ENCODE measurements around the gene DLEC1. TPM values are rescaled to one million over a fixed set of nuclear protein-coding genes. Genes with fewer than 3 reads are reported as not detected.
"Not testable (repeated sequence)": the region's sequence is repeated elsewhere in the genome, so short reads cannot be mapped to it uniquely, and the experiment has no call there.

The DLEC1 gene
- total RNA-seq, 2 experiments from 2014 or later, result 0.20 to 0.36 TPM

GRCh38 chr3:38046027-38046426 is 7.0 kb downstream of the DLEC1 start:
- Mint-ChIP-seq H3K27ac (no peak overlapping the region), H3K4me1 (ENCODE audit: low read depth) (no peaks in the 10 kb centered on the region), H3K36me3 (ENCODE audit: low read depth) (no peaks in the 10 kb centered on the region), H3K27me3 (no peaks in the 10 kb centered on the region), H3K4me3 (no peak overlapping the region), H3K9me3 (no peaks in the 10 kb centered on the region)
- ATAC-seq (no peak), DNase-seq (no peak)
- CTCF ChIA-PET, result no interaction called here
- no peak for TF ChIP-seq CTCF (IDR thresholded peaks at IDR 0.05)
- POLR2A ChIA-PET, result no interaction called here
- intact Hi-C loops (cut with micrococcal nuclease), result no loop called here

GRCh38 chr3:38046821-38047220 is 7.8 kb downstream of the DLEC1 start:
- Mint-ChIP-seq H3K27ac (no peak overlapping the region), H3K4me1 (ENCODE audit: low read depth) (no peaks in the 10 kb centered on the region), H3K4me3 (no peak overlapping the region), H3K9me3 (no peaks in the 10 kb centered on the region), H3K36me3 (ENCODE audit: low read depth) (no peaks in the 10 kb centered on the region), H3K27me3 (no peaks in the 10 kb centered on the region)
- no peak for TF ChIP-seq CTCF (IDR thresholded peaks at IDR 0.05)
- ChIA-PET POLR2A (no interaction called here), CTCF (interaction anchor here (1.7 kb wide), 1 partner anchor 71 kb away, joined by 4 read pairs; no protein-coding TSS in a partner anchor)
- DNase-seq, result no peak
- ATAC-seq, result no peak
- intact Hi-C loops (cut with micrococcal nuclease), result no loop called here

GRCh38 chr3:38047896-38048295 is 8.9 kb downstream of the DLEC1 start:
- Mint-ChIP-seq H3K4me3 (no peak overlapping the region), H3K4me1 (ENCODE audit: low read depth) (no peaks in the 10 kb centered on the region), H3K27ac (no peak overlapping the region), H3K36me3 (ENCODE audit: low read depth) (no peaks in the 10 kb centered on the region), H3K9me3 (no peaks in the 10 kb centered on the region), H3K27me3 (no peaks in the 10 kb centered on the region)
- no peak for TF ChIP-seq CTCF (IDR thresholded peaks at IDR 0.05)
- ATAC-seq, result no peak
- ChIA-PET POLR2A (no interaction called here), CTCF (interaction anchor here (1.0 to 1.7 kb wide), 2 partner anchors 51 to 70 kb away, joined by 3 to 4 read pairs; no protein-coding TSS in a partner anchor)
- no peak for DNase-seq
- intact Hi-C loops (cut with micrococcal nuclease), result no loop called here

DNA sequence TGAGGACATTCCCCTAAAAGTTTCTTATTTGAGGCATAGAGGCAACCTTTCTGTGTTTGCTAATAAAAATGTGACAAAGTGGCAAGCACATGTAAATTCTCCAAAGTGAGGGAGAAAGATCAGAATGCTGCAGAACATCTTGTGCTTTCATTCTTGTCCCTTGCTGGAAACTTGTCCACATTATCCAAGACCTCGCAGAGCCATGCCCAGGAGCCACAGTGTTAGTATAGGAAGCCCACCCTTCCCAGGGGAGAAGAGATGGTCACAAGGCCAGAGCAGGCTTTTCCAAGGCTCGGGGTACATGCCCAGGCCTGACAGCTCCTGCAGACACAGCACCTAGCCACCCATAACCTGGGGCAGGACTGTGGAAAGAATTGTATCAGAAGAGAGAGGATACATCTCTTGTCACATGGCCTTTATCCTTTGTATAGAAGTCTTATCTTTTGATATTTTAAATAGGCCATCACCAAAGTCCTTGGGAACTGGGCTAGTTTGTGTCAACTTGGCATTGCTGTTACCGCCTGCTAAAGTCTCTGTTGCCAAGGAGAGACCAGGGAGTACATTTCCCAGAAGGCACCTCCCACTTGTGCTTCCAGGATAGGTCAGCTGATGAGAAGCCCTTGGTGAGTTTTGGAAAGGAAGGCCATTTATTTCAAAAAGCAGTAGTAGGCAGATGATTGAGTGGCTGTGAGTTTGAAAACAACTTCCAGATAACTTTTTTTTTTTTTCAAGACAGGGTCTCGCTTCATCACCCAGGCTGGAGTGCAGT is 10.5 kb downstream of the DLEC1 start:
- DNase-seq, result no peak
- Mint-ChIP-seq H3K27me3 (no peaks in the 10 kb centered on the region), H3K27ac (no peak overlapping the region), H3K4me1 (ENCODE audit: low read depth) (no peaks in the 10 kb centered on the region), H3K9me3 (no peaks in the 10 kb centered on the region), H3K36me3 (ENCODE audit: low read depth) (no peaks in the 10 kb centered on the region), H3K4me3 (no peak overlapping the region)
- CTCF ChIA-PET, result interaction anchor here (0.8 kb wide), 1 partner anchor 354 kb away, joined by 4 read pairs; no protein-coding TSS in a partner anchor
- POLR2A ChIA-PET, result no interaction called here
- TF ChIP-seq CTCF (IDR thresholded peaks at IDR 0.05), result no peak
- intact Hi-C loops (cut with micrococcal nuclease), result no loop called here
- ATAC-seq, result no peak

- H3K36me3 Mint-ChIP-seq (ENCODE audit: low read depth), result no peaks in the 10 kb centered on the region
- TF ChIP-seq CTCF (IDR thresholded peaks at IDR 0.05), result no peak
- intact Hi-C loops (cut with micrococcal nuclease), result no loop called here
Observed at GRCh38 chr3:38051131-38051530, 12.1 kb downstream of the DLEC1 start.

GRCh38 chr3:38053286-38053685 is 14.3 kb downstream of the DLEC1 start:
- DNase-seq; H3K4me1 Mint-ChIP-seq (ENCODE audit: low read depth): not testable (repeated sequence)

More at GRCh38 chr3:38051131-38051530, 12.1 kb downstream of the DLEC1 start:
- Mint-ChIP-seq H3K27ac (no peak overlapping the region), H3K27me3 (no peaks in the 10 kb centered on the region), H3K9me3 (no peaks in the 10 kb centered on the region), H3K4me3 (no peak overlapping the region), H3K4me1 (ENCODE audit: low read depth) (peaks cover 5% of the 10 kb centered on the region)
- DNase-seq (no peak), ATAC-seq (no peak)
- CTCF ChIA-PET, result no interaction called here
- POLR2A ChIA-PET, result no interaction called here

GRCh38 chr3:38053813-38054498 is 14.9 kb downstream of the DLEC1 start:
- H3K27me3 Mint-ChIP-seq; POLR2A ChIA-PET; H3K27ac Mint-ChIP-seq; H3K4me3 Mint-ChIP-seq; ATAC-seq; H3K36me3 Mint-ChIP-seq (ENCODE audit: low read depth); DNase-seq; CTCF ChIA-PET; intact Hi-C loops (cut with micrococcal nuclease); H3K4me1 Mint-ChIP-seq (ENCODE audit: low read depth); H3K9me3 Mint-ChIP-seq: not testable (repeated sequence)

More at GRCh38 chr3:38053286-38053685, 14.3 kb downstream of the DLEC1 start:
- intact Hi-C loops (cut with micrococcal nuclease); H3K9me3 Mint-ChIP-seq; ATAC-seq; H3K27me3 Mint-ChIP-seq; H3K36me3 Mint-ChIP-seq (ENCODE audit: low read depth); H3K4me3 Mint-ChIP-seq; H3K27ac Mint-ChIP-seq; POLR2A ChIA-PET; CTCF ChIA-PET: not testable (repeated sequence)

Measured in activated CD8-positive, alpha-beta T cell treated with anti-CD3 and anti-CD28 coated beads for 36 hours (primary cell).